Measurements from ENCODE around the gene WDFY3. TPM values are rescaled to one million over a fixed set of nuclear protein-coding genes. Genes with fewer than 3 reads are reported as not detected.

WDFY3 gene
- total and polyA plus RNA-seq, 2 experiments from 2014 or later = 8.0 to 89.0 TPM

GRCh38 chr4:84669201-84669600, 297.3 kb downstream of the WDFY3 start:
- H3K27me3 ChIP-seq (ENCODE audit: insufficient read depth) = no peaks in the 10 kb centered on the region
- H3F3A ChIP-seq (replicated peaks; ENCODE audit: low read depth) = no peaks in the 10 kb centered on the region
- no peaks in the 10 kb centered on the region for H3K79me2 ChIP-seq (replicated peaks; ENCODE audit: insufficient read depth)
- no peak overlapping the region for H2AFZ ChIP-seq
- H3K4me1 ChIP-seq (ENCODE audit: insufficient read depth) = no peaks in the 10 kb centered on the region
- Mint-ChIP-seq H3K9me3 (peaks cover 17% of the 10 kb centered on the region; the same call in 2 of the 3 replicates), H3K36me3 (ENCODE audit: low read depth) (peaks cover 43% of the 10 kb centered on the region), H3K4me1 (0 out of 3 replicates have a peak, but pooled peaks cover 2% of the 10 kb centered on the region), H3K27ac (no peak overlapping the region), H3K4me3 (no peak overlapping the region), H3K27me3 (ENCODE audit: insufficient read depth, low read depth, poor library complexity) (peaks cover 2% of the 10 kb centered on the region)
- no peak overlapping the region for H3K27ac ChIP-seq (ENCODE audit: low read depth)
- DNase-seq (ENCODE audit: low spot score) (no peak), ATAC-seq (no peak)
- no peak overlapping the region for H3K4me2 ChIP-seq
- no peaks in the 10 kb centered on the region; the same call in 1 of the 2 replicates for H3K9me2 ChIP-seq (ENCODE audit: insufficient read depth)
- TF ChIP-seq STAT1 (IDR thresholded peaks at IDR 0.05; ENCODE audit: unreplicated experiment) (no peak), JUNB (IDR thresholded peaks at IDR 0.05; ENCODE audit: unreplicated experiment) (no peak), ZNF462 (CRISPR knock-in tag; IDR thresholded peaks at IDR 0.05) (no peak), ETS1 (IDR thresholded peaks at IDR 0.05) (no peak), ZNF331 (CRISPR knock-in tag; IDR thresholded peaks at IDR 0.05; ENCODE audit: low read depth) (no peak), NANOG (IDR thresholded peaks at IDR 0.05; ENCODE audit: borderline replicate concordance) (no peak), EZH2phosphoT487 (IDR thresholded peaks at IDR 0.05; ENCODE audit: unreplicated experiment) (no peak), CREB1 (CRISPR knock-in tag; IDR thresholded peaks at IDR 0.05; ENCODE audit: low read depth) (no peak), CTCF (conservative IDR thresholded peaks at IDR 0.05; ENCODE audit: low read depth in 2 of 2) (no peak), POLR2AphosphoS5 (IDR thresholded peaks at IDR 0.05; ENCODE audit: low read depth) (no peak), REST (IDR thresholded peaks at IDR 0.05; ENCODE audit: unreplicated experiment) (no peak), ZNF114 (CRISPR knock-in tag; IDR thresholded peaks at IDR 0.05) (no peak), EZH2 (IDR thresholded peaks at IDR 0.05; ENCODE audit: low read depth, unreplicated experiment) (no peak)
- no peaks in the 10 kb centered on the region for H4K20me1 ChIP-seq (replicated peaks; ENCODE audit: insufficient read depth)
- peaks cover 10% of the 10 kb centered on the region for H3K36me3 ChIP-seq (ENCODE audit: insufficient read depth)
- H3K4me3 ChIP-seq = no peak overlapping the region
